KMS-11 (cell line): ENCODE data around the gene SNTG2.

Source experiments
- H2AFZ ChIP-seq: fragments of 200-600 bp; sonication (generic); 2 replicates; pipeline ENCODE4 v1.6.1; 2016; ENCODE audit warnings: antibody characterized with exemption, mixed run types, low read depth
- H3K27ac ChIP-seq: fragments of 200-600 bp; sonication (generic); 2 replicates; pipeline ENCODE4 v1.6.1; 2016; ENCODE audit warnings: mild to moderate bottlenecking, mixed run types
- H3K27me3 ChIP-seq: fragments of 200-600 bp; sonication (generic); 2 replicates; pipeline ENCODE4 v1.6.1; 2017; ENCODE audit warnings: mild to moderate bottlenecking, low read depth, mixed run types, moderate library complexity; ENCODE audit not compliant: insufficient read depth
- H3K36me3 ChIP-seq: fragments of 200-600 bp; sonication (generic); 2 replicates; pipeline ENCODE4 v1.6.1; 2017; ENCODE audit warnings: mild to moderate bottlenecking, mixed run types; ENCODE audit not compliant: insufficient read depth
- H3K4me1 ChIP-seq: fragments of 200-600 bp; sonication (generic); 2 replicates; pipeline ENCODE4 v1.6.1; 2016; ENCODE audit warnings: mild to moderate bottlenecking, low read depth, mixed run types; ENCODE audit not compliant: poor library complexity, severe bottlenecking
- H3K4me2 ChIP-seq: fragments of 200-600 bp; sonication (generic); 2 replicates; pipeline ENCODE4 v1.7.0; 2016; ENCODE audit warnings: mild to moderate bottlenecking, mixed run types
- H3K4me3 ChIP-seq: fragments of 200-600 bp; sonication (generic); IDR thresholded peaks from 2 replicates; pipeline ENCODE4 v1.6.1; 2017; ENCODE audit warnings: low read depth, low read length, mixed read lengths; ENCODE audit not compliant: insufficient read depth
- H3K79me2 ChIP-seq: fragments of 200-600 bp; sonication (generic); 2 replicates; pipeline ENCODE4 v1.6.1; 2016; ENCODE audit warnings: low read depth, mixed run types; ENCODE audit not compliant: insufficient read depth
- H3K9ac ChIP-seq: fragments of 200-600 bp; sonication (generic); 2 replicates; pipeline ENCODE4 v1.6.1; 2016; ENCODE audit warnings: mild to moderate bottlenecking, mixed run types
- H4K20me1 ChIP-seq: fragments of 200-600 bp; sonication (generic); 2 replicates; pipeline ENCODE4 v1.6.1; 2016; ENCODE audit warnings: mild to moderate bottlenecking, mixed run types; ENCODE audit not compliant: insufficient read depth
- TF ChIP-seq, protein P1 (sequence below): fragments of 200-600 bp; sonication (generic); conservative IDR thresholded peaks from 2 replicates; pipeline ENCODE4 v1.6.1; 2017; ENCODE audit warnings: low read depth, mild to moderate bottlenecking, antibody characterized with exemption, low read length, moderate library complexity, mixed read lengths

SNTG2 gene

DNA sequence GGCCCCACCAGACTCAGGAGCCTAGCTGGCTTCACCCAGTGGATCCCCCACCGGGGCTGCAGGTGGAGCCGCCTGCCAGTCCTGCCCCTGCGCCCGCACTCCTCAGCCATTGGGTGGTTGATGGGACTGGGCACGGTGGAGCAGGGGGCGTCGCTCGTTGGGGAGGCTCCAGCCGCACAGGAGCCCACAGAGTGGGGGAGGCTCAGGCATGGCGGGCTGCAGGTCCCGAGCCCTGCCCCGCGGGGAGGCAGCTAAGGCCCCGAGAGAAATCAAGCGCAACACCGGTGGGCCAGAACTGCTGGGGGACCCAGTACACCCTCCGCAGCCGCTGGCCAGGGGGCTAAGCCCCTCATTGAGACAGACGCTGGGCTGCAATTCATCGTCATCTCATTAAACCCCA is 184.0 kb downstream of the SNTG2 start:
- Histone ChIP-seq H3K79me2 (no peaks in the 10 kb centered on the region), H3K4me2 (no peak overlapping the region), H3K4me3 (no peak overlapping the region), H3K4me1 (no peaks in the 10 kb centered on the region), H3K9ac (no peak overlapping the region), H4K20me1 (no peaks in the 10 kb centered on the region), H2AFZ (no peak overlapping the region), H3K36me3 (no peaks in the 10 kb centered on the region), H3K27me3 (no peaks in the 10 kb centered on the region), H3K27ac (no peak overlapping the region)
- TF ChIP-seq, protein P1, sequence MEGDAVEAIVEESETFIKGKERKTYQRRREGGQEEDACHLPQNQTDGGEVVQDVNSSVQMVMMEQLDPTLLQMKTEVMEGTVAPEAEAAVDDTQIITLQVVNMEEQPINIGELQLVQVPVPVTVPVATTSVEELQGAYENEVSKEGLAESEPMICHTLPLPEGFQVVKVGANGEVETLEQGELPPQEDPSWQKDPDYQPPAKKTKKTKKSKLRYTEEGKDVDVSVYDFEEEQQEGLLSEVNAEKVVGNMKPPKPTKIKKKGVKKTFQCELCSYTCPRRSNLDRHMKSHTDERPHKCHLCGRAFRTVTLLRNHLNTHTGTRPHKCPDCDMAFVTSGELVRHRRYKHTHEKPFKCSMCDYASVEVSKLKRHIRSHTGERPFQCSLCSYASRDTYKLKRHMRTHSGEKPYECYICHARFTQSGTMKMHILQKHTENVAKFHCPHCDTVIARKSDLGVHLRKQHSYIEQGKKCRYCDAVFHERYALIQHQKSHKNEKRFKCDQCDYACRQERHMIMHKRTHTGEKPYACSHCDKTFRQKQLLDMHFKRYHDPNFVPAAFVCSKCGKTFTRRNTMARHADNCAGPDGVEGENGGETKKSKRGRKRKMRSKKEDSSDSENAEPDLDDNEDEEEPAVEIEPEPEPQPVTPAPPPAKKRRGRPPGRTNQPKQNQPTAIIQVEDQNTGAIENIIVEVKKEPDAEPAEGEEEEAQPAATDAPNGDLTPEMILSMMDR, result no peak

GRCh38 chr2:1136067-1136466 is 185.4 kb downstream of the SNTG2 start:
- TF ChIP-seq, protein P1, result no peak
- Histone ChIP-seq H3K4me2 (no peak overlapping the region), H3K9ac (no peak overlapping the region), H3K36me3 (no peaks in the 10 kb centered on the region), H3K4me3 (no peak overlapping the region), H3K27ac (no peak overlapping the region), H3K27me3 (no peaks in the 10 kb centered on the region), H3K4me1 (no peaks in the 10 kb centered on the region), H2AFZ (no peak overlapping the region), H3K79me2 (no peaks in the 10 kb centered on the region), H4K20me1 (no peaks in the 10 kb centered on the region)

GRCh38 chr2:1136846-1137245 is 186.2 kb downstream of the SNTG2 start:
- Histone ChIP-seq H3K27me3 (no peaks in the 10 kb centered on the region), H3K4me3 (no peak overlapping the region), H2AFZ (no peak overlapping the region), H4K20me1 (no peaks in the 10 kb centered on the region), H3K79me2 (no peaks in the 10 kb centered on the region), H3K4me2 (no peak overlapping the region), H3K27ac (no peak overlapping the region), H3K9ac (no peak overlapping the region), H3K4me1 (no peaks in the 10 kb centered on the region), H3K36me3 (no peaks in the 10 kb centered on the region)
- TF ChIP-seq, protein P1, result no peak

DNA sequence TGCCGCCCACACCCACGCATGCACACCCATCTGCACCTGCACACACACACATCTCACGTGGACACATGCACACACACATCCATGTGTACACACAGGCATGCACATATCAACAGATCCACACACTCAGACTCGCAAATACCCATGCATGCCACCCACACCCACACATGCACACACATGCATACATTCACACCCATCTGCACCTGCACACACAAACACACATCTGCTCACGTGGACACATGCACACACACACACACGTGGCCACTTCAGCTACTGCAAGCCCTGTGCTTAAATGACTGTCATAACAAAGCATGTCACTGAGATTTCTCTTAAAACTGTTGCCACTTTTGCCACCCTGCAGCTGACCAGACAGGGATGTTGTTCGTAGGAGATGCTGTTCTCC is 186.6 kb downstream of the SNTG2 start:
- Histone ChIP-seq H3K4me3 (no peak overlapping the region), H4K20me1 (no peaks in the 10 kb centered on the region), H3K79me2 (no peaks in the 10 kb centered on the region), H2AFZ (no peak overlapping the region), H3K9ac (no peak overlapping the region), H3K27me3 (no peaks in the 10 kb centered on the region), H3K36me3 (no peaks in the 10 kb centered on the region), H3K4me2 (no peak overlapping the region), H3K27ac (no peak overlapping the region), H3K4me1 (no peaks in the 10 kb centered on the region)
- TF ChIP-seq, protein P1, result no peak

DNA sequence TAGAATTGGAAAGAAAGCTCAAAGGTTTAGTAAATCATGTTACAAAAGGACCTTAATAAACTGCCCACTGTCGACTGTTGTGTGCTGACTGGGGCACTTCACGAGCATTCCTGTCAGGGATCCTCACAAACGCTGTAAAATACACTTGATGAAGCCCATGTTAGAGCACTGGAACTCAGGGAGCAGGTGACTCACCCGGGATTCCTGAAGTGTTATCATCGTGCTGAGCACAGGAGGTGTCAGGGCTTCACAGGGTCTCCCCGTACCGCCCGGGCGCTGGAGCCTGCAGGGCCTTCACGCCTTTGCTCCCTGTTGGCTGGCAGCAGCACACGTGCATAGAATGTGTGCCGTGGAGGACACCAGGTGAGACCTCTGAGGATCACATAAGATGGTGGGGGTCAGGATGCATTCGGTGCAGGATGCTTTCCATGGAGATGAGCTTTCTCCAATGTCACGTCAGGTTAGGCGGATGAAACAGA is 187.3 kb downstream of the SNTG2 start:
- Histone ChIP-seq H3K4me1 (no peaks in the 10 kb centered on the region), H3K79me2 (no peaks in the 10 kb centered on the region), H2AFZ (no peak overlapping the region), H3K4me2 (no peak overlapping the region), H3K36me3 (no peaks in the 10 kb centered on the region), H3K27ac (no peak overlapping the region), H3K4me3 (no peak overlapping the region), H3K9ac (no peak overlapping the region), H3K27me3 (no peaks in the 10 kb centered on the region), H4K20me1 (no peaks in the 10 kb centered on the region)
- TF ChIP-seq, protein P1, result no peak
